K562 (cell line): ENCODE results near the gene SERTM2.

Source experiments
- LCOR ChIP-seq: sonication (generic); formaldehyde crosslinking; IDR thresholded peaks from 2 replicates; pipeline ENCODE4 v1.8.0; 2022; ENCODE audit warnings: mild to moderate bottlenecking, missing genetic modification reagents
- MTA2 ChIP-seq: fragments of 450-650 bp; IDR thresholded peaks from 2 replicates; pipeline ENCODE4 v1.6.1; 2016; ENCODE audit warnings: low read depth
- ZBTB8A ChIP-seq: fragments of 450-650 bp; IDR thresholded peaks from 2 replicates; pipeline ENCODE4 v1.6.1; 2018; ENCODE audit warnings: mild to moderate bottlenecking, moderate library complexity; ENCODE audit not compliant: partially characterized antibody
- ZNF764 ChIP-seq: fragments of 250-450 bp; sonication (Bioruptor Pico); IDR thresholded peaks from 2 replicates; pipeline ENCODE4 v1.4.0; 2020; ENCODE audit warnings: low read depth, mild to moderate bottlenecking, moderate library complexity
- TF ChIP-seq, protein P1 (sequence below), 3 experiments: IDR thresholded peaks in 2 of 3; conservative IDR thresholded peaks in 1 of 3; 2 replicates each; pipeline ENCODE4 v1.5.1; 2011 to 2012; ENCODE audit warnings: low read length in 3 of 3, mild to moderate bottlenecking in 3 of 3, control low read depth in 2 of 3, improper control_type of control experiment in 1 of 3, inconsistent platforms in 1 of 3, low read depth in 1 of 3, mixed read lengths in 1 of 3, moderate library complexity in 1 of 3; ENCODE audit not compliant: insufficient read depth in 2 of 3
- TF ChIP-seq, protein P2 (sequence below): sonication (generic); formaldehyde crosslinking; IDR thresholded peaks from 2 replicates; pipeline ENCODE4 v1.5.0; 2020; ENCODE audit warnings: missing genetic modification reagents

- TF ChIP-seq, protein P1, sequence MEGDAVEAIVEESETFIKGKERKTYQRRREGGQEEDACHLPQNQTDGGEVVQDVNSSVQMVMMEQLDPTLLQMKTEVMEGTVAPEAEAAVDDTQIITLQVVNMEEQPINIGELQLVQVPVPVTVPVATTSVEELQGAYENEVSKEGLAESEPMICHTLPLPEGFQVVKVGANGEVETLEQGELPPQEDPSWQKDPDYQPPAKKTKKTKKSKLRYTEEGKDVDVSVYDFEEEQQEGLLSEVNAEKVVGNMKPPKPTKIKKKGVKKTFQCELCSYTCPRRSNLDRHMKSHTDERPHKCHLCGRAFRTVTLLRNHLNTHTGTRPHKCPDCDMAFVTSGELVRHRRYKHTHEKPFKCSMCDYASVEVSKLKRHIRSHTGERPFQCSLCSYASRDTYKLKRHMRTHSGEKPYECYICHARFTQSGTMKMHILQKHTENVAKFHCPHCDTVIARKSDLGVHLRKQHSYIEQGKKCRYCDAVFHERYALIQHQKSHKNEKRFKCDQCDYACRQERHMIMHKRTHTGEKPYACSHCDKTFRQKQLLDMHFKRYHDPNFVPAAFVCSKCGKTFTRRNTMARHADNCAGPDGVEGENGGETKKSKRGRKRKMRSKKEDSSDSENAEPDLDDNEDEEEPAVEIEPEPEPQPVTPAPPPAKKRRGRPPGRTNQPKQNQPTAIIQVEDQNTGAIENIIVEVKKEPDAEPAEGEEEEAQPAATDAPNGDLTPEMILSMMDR (IDR thresholded peaks at IDR 0.05 in 2 of 3, conservative IDR thresholded peaks at IDR 0.05 in 1 of 3; ENCODE audit: insufficient read depth in 2 of 3, low read depth in 1 of 3, low read length in 3 of 3): no peak
- TF ChIP-seq ZBTB8A: no peak
- TF ChIP-seq ZNF764 (CRISPR knock-in tag): no peak
- TF ChIP-seq, protein P2, sequence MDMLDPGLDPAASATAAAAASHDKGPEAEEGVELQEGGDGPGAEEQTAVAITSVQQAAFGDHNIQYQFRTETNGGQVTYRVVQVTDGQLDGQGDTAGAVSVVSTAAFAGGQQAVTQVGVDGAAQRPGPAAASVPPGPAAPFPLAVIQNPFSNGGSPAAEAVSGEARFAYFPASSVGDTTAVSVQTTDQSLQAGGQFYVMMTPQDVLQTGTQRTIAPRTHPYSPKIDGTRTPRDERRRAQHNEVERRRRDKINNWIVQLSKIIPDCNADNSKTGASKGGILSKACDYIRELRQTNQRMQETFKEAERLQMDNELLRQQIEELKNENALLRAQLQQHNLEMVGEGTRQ (CRISPR knock-in tag): no peak
- TF ChIP-seq LCOR (CRISPR knock-in tag): no peak
- no peak for TF ChIP-seq MTA2
These were observed 9.7 kb downstream of the SERTM2 start for GRCh38 chrX:111521169-111521568.
